Progenitor cell of endocrine pancreas (in vitro differentiated cells): ENCODE measurements around the gene THAP10. TPM values are rescaled to one million over a fixed set of nuclear protein-coding genes. Genes with fewer than 3 reads are reported as not detected.

Experiments used
- DNase-seq: peaks from one replicate; pipeline ENCODE4 v3.0.0; 2021; ENCODE audit warnings: low spot score; ENCODE audit not compliant: unreplicated experiment
- H3K27ac Mint-ChIP-seq: 2 replicates; pipeline ENCODE4 v1.8.0; 2021; ENCODE audit warnings: mild to moderate bottlenecking, moderate library complexity, mixed read lengths
- H3K27me3 Mint-ChIP-seq: 2 replicates; pipeline ENCODE4 v1.8.0; 2021; ENCODE audit warnings: mixed read lengths
- H3K36me3 Mint-ChIP-seq: 2 replicates; pipeline ENCODE4 v1.8.0; 2022; ENCODE audit warnings: mixed read lengths; ENCODE audit not compliant: insufficient read depth
- H3K4me1 Mint-ChIP-seq: 2 replicates; pipeline ENCODE4 v1.8.0; 2021; ENCODE audit warnings: low read depth, mixed read lengths
- H3K4me3 Mint-ChIP-seq: 2 replicates; pipeline ENCODE4 v1.8.0; 2021; ENCODE audit warnings: low read depth, mild to moderate bottlenecking, moderate library complexity, mixed read lengths
- H3K9me3 Mint-ChIP-seq: 2 replicates; pipeline ENCODE4 v1.8.0; 2021; ENCODE audit warnings: low read depth, mixed read lengths
- CTCF ChIP-seq: fragments of 200-600 bp; sonication (generic); IDR thresholded peaks from one replicate; pipeline ENCODE4 v1.5.0; 2021; ENCODE audit warnings: antibody characterized with exemption, mild to moderate bottlenecking; ENCODE audit not compliant: unreplicated experiment
- total RNA-seq: library from RNA; stranded (reverse); gene quantifications from 2 replicates; pipeline ENCODE4 v1.2.1, GENCODE V29; 2021

Gene THAP10
- total RNA-seq, 1 donor from 2014 or later, result 4.5 TPM

- DNase-seq, result no peak
- Mint-ChIP-seq H3K27me3 (no peaks in the 10 kb centered on the region), H3K4me1 (no peaks in the 10 kb centered on the region)
Observed at GRCh38 chr15:70902107-70902506, 9.9 kb upstream of the THAP10 start.

GRCh38 chr15:70892912-70893560 is 803 bp upstream of the THAP10 start:
- Mint-ChIP-seq H3K4me3 (peak overlapping the region; percentile 99), H3K36me3 (peaks cover 6% of the 10 kb centered on the region), H3K4me1 (peaks cover 15% of the 10 kb centered on the region), H3K27ac (peak overlapping the region; percentile 92), H3K9me3 (no peaks in the 10 kb centered on the region), H3K27me3 (no peaks in the 10 kb centered on the region)
- no peak for DNase-seq
- TF ChIP-seq CTCF, result peak; percentile 47

More at GRCh38 chr15:70902107-70902506, 9.9 kb upstream of the THAP10 start:
- H3K36me3 Mint-ChIP-seq, result peaks cover 17% of the 10 kb centered on the region
- no peak overlapping the region for H3K4me3 Mint-ChIP-seq
- TF ChIP-seq CTCF, result no peak
- H3K27ac Mint-ChIP-seq, result no peak overlapping the region
- H3K9me3 Mint-ChIP-seq, result peaks cover 11% of the 10 kb centered on the region

GRCh38 chr15:70882361-70882760 is 9.9 kb downstream of the THAP10 start:
- no peaks in the 10 kb centered on the region for H3K36me3 Mint-ChIP-seq
- no peaks in the 10 kb centered on the region for H3K9me3 Mint-ChIP-seq

GRCh38 chr15:70880781-70881180 is 11.5 kb downstream of the THAP10 start:
- H3K9me3 Mint-ChIP-seq, result no peaks in the 10 kb centered on the region
- no peak for DNase-seq
- TF ChIP-seq CTCF, result no peak
- H3K27me3 Mint-ChIP-seq, result no peaks in the 10 kb centered on the region
- H3K4me3 Mint-ChIP-seq, result no peak overlapping the region
- no peak overlapping the region for H3K27ac Mint-ChIP-seq
- H3K4me1 Mint-ChIP-seq, result no peaks in the 10 kb centered on the region
- no peaks in the 10 kb centered on the region for H3K36me3 Mint-ChIP-seq

More at GRCh38 chr15:70882361-70882760, 9.9 kb downstream of the THAP10 start:
- Mint-ChIP-seq H3K4me1 (no peaks in the 10 kb centered on the region), H3K27me3 (no peaks in the 10 kb centered on the region), H3K4me3 (no peak overlapping the region), H3K27ac (no peak overlapping the region)
- no peak for DNase-seq
- TF ChIP-seq CTCF, result no peak

- Mint-ChIP-seq H3K9me3 (no peaks in the 10 kb centered on the region), H3K27ac (no peak overlapping the region), H3K27me3 (no peaks in the 10 kb centered on the region), H3K36me3 (no peaks in the 10 kb centered on the region), H3K4me3 (no peak overlapping the region), H3K4me1 (peaks cover 2% of the 10 kb centered on the region)
- DNase-seq, result no peak
- TF ChIP-seq CTCF, result no peak
Observed at GRCh38 chr15:70879401-70879800, 12.8 kb downstream of the THAP10 start.
